Mesenchymal stem cell (in vitro differentiated cells and primary cell): ENCODE measurements around the gene VEPH1.

Experiments
- DNase-seq: peaks from one replicate; pipeline ENCODE4 v3.0.0-alpha.2; 2013
- H2AFZ ChIP-seq: one replicate; pipeline ENCODE4 v1.6.1; 2013; ENCODE audit warnings: low read depth, mild to moderate bottlenecking, control low read depth, inconsistent platforms, low read length, moderate library complexity
- H2AK5ac ChIP-seq: 2 replicates; pipeline ENCODE4 v1.6.1; 2013; ENCODE audit warnings: low read length, moderate library complexity, mild to moderate bottlenecking, inconsistent platforms; ENCODE audit not compliant: severe bottlenecking
- H2BK120ac ChIP-seq: one replicate; pipeline ENCODE4 v1.6.1; 2013; ENCODE audit warnings: low read depth, mild to moderate bottlenecking, inconsistent platforms, low read length, moderate library complexity
- H2BK12ac ChIP-seq, 2 experiments: one replicate each; pipeline ENCODE4 v1.6.1; 2013; ENCODE audit warnings: inconsistent platforms in 2 of 2, low read length in 2 of 2, mild to moderate bottlenecking in 2 of 2, moderate library complexity in 2 of 2, control low read depth in 1 of 2
- H2BK15ac ChIP-seq: one replicate; pipeline ENCODE4 v1.6.1; 2013; ENCODE audit warnings: mild to moderate bottlenecking, low read depth, inconsistent platforms; ENCODE audit not compliant: poor library complexity, severe bottlenecking
- H2BK5ac ChIP-seq: 2 replicates; pipeline ENCODE4 v1.6.1; 2013; ENCODE audit warnings: low read depth, mild to moderate bottlenecking, low read length, control low read depth, inconsistent platforms; ENCODE audit not compliant: poor library complexity, severe bottlenecking
- H3K14ac ChIP-seq, 2 experiments: one replicate each; pipeline ENCODE4 v1.6.1; 2013; ENCODE audit warnings: inconsistent platforms in 2 of 2, low read length in 2 of 2, control low read depth in 1 of 2, mild to moderate bottlenecking in 1 of 2, moderate library complexity in 1 of 2
- H3K18ac ChIP-seq, 2 experiments: one replicate each; pipeline ENCODE4 v1.6.1; 2013; ENCODE audit warnings: inconsistent platforms in 2 of 2, low read length in 2 of 2, control low read depth in 1 of 2, low read depth in 1 of 2, mild to moderate bottlenecking in 1 of 2
- H3K23ac ChIP-seq, 2 experiments: one replicate each; pipeline ENCODE4 v1.6.1; 2013; ENCODE audit warnings: inconsistent platforms in 2 of 2, low read length in 2 of 2, mild to moderate bottlenecking in 2 of 2, moderate library complexity in 2 of 2, control low read depth in 1 of 2
- H3K27ac ChIP-seq: 2 replicates; pipeline ENCODE4 v1.5.1; 2013; ENCODE audit warnings: mild to moderate bottlenecking, moderate library complexity, low read length, control low read depth, inconsistent platforms; ENCODE audit not compliant: poor library complexity, severe bottlenecking
- H3K27me3 ChIP-seq, 2 experiments: 2 replicates each; pipeline versions ENCODE4 v1.6.1 to v1.7.0; 2013; ENCODE audit warnings: low read length in 2 of 2, mild to moderate bottlenecking in 2 of 2, moderate library complexity in 2 of 2, control low read depth in 1 of 2, inconsistent platforms in 1 of 2; ENCODE audit not compliant: control insufficient read depth in 1 of 2, insufficient read depth in 1 of 2
- H3K36me3 ChIP-seq, 2 experiments: 2 replicates each; pipeline versions ENCODE4 v1.6.1 to v1.7.0; 2013; ENCODE audit warnings: low read length in 2 of 2, control low read depth in 1 of 2, inconsistent platforms in 1 of 2, low read depth in 1 of 2, mild to moderate bottlenecking in 1 of 2; ENCODE audit not compliant: insufficient read depth in 2 of 2, control insufficient read depth in 1 of 2
- H3K4ac ChIP-seq, 2 experiments: one replicate each; pipeline ENCODE4 v1.6.1; 2013; ENCODE audit warnings: inconsistent platforms in 2 of 2, low read length in 2 of 2, mild to moderate bottlenecking in 2 of 2, moderate library complexity in 2 of 2, control low read depth in 1 of 2, low read depth in 1 of 2
- H3K4me1 ChIP-seq: 2 replicates; pipeline ENCODE4 v1.6.1; 2013; ENCODE audit warnings: low read depth, low read length, control low read depth; ENCODE audit not compliant: control insufficient read depth, insufficient read depth
- H3K4me2 ChIP-seq: 2 replicates; pipeline ENCODE4 v1.6.1; 2013; ENCODE audit warnings: low read length, mild to moderate bottlenecking, inconsistent platforms; ENCODE audit not compliant: poor library complexity, severe bottlenecking
- H3K4me3 ChIP-seq, 2 experiments: 2 replicates each; pipeline versions ENCODE4 v1.5.1 to v1.7.0; 2013; ENCODE audit warnings: low read length in 2 of 2, mild to moderate bottlenecking in 2 of 2, control low read depth in 1 of 2, low read depth in 1 of 2; ENCODE audit not compliant: insufficient read depth in 1 of 2
- H3K79me1 ChIP-seq: replicated peaks from 2 replicates; pipeline ENCODE4 v1.6.1; 2013; ENCODE audit warnings: mild to moderate bottlenecking, control low read depth, low read length, inconsistent platforms; ENCODE audit not compliant: poor library complexity, severe bottlenecking
- H3K9ac ChIP-seq: 2 replicates; pipeline ENCODE4 v1.7.0; 2013; ENCODE audit warnings: mild to moderate bottlenecking, low read length, moderate library complexity
- H3K9me3 ChIP-seq: 2 replicates; pipeline ENCODE4 v1.7.0; 2013; ENCODE audit warnings: mild to moderate bottlenecking, low read length; ENCODE audit not compliant: control insufficient read depth
- H4K8ac ChIP-seq: one replicate; pipeline ENCODE4 v1.6.1; 2013; ENCODE audit warnings: inconsistent platforms, mild to moderate bottlenecking, low read length, moderate library complexity
- H4K91ac ChIP-seq: one replicate; pipeline ENCODE4 v1.6.1; 2013; ENCODE audit warnings: mild to moderate bottlenecking, low read length, inconsistent platforms
- WGBS: methylation state at CpG from one replicate; pipeline ENCODE4 v1.1.7; 2013; ENCODE audit warnings: mixed read lengths; 5-methylcytosine and 5-hydroxymethylcytosine counted together

The VEPH1 gene

DNA sequence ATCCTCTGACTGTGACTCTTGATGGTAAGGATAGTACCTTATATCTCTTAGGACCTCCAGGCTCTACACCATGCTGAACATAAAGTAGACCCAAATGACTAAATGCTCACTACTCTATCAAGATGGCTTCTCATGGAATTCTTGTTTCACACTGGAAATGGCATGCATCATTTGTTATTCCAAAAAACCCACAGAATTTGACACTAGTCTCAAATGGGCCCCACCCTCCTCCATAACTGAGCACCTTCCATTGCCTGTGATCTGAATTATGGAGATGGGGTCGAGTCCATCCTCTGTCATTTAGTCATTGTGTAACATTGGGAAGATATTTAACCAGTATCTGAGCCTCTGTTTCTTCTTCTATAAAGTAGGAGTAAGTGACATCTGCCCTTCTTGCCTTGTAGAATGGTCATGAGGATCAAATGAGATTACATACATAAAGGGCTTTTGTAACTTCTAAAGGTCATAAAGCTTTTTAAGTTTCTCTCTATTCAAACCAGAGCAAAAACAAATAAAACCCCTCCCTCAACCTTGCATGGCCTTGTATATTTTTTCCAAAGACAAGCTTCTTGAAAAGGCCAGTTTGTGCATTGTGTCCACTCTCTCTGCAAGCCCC is 123.6 kb downstream of the VEPH1 start:
- H3K9me3 ChIP-seq = no peaks in the 10 kb centered on the region
- H4K8ac ChIP-seq = no peak overlapping the region
- no peak overlapping the region for H3K4ac ChIP-seq
- no peaks in the 10 kb centered on the region for H3K79me1 ChIP-seq
- H3K23ac ChIP-seq = no peak overlapping the region
- H3K27ac ChIP-seq = no peak overlapping the region
- H3K9ac ChIP-seq = no peak overlapping the region
- no peak overlapping the region for H3K14ac ChIP-seq
- H3K4me3 ChIP-seq = no peak overlapping the region
- no peak for DNase-seq
- no peak overlapping the region for H3K18ac ChIP-seq
- H3K36me3 ChIP-seq = peaks cover 3 to 4% of the 10 kb centered on the region in 2 experiments
- H3K4me1 ChIP-seq = peaks cover 1% of the 10 kb centered on the region
- H2AK5ac ChIP-seq = no peak overlapping the region
- H2BK15ac ChIP-seq = no peak overlapping the region
- H2BK5ac ChIP-seq = no peak overlapping the region
- H2BK12ac ChIP-seq = no peak overlapping the region
- WGBS = 80% methylated on average over 1 of the region's 1 CpG
- no peak overlapping the region for H2AFZ ChIP-seq
- no peak overlapping the region for H3K4me2 ChIP-seq
- no peak overlapping the region for H2BK120ac ChIP-seq
- H4K91ac ChIP-seq = no peak overlapping the region
- no peaks in the 10 kb centered on the region for H3K27me3 ChIP-seq

DNA sequence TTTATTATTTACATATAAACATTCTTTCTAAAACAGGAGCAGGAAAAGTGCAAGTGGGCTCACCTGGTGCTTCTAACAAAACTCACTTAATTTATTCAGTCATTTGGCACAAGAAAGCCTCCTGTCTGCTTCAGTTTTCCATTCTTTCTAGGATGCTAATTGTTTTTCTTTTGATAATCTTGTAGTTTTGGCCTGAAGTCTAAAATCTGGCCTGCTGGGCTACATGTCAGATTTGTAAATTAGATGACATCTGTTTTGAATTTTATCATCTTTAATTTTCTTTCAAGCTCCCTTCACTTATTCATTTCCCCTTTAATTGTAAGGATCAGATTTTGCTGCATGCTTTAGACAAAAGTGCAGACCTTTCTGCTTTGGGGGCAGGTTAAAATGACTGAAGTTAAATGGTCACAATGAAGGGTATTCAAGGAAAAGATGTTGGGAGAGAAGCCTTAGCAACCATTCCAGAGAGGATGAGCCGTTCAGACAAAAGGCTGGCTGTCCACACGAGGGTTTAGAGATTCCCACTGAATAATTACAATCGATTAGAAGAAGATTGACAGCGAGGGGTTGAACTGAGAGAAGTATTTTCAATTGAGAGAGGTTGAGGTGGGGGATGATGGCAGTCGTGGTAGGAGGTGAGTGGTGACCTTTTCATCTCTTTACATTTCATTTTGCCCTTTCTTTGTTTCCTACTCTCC is 126.5 kb downstream of the VEPH1 start:
- H3K14ac ChIP-seq = no peak overlapping the region
- no peak overlapping the region for H2AK5ac ChIP-seq
- H3K27ac ChIP-seq = no peak overlapping the region
- peaks cover 6% of the 10 kb centered on the region for H3K4me1 ChIP-seq
- no peak overlapping the region for H2BK15ac ChIP-seq
- H3K79me1 ChIP-seq = peaks cover 7% of the 10 kb centered on the region
- H2BK12ac ChIP-seq = no peak overlapping the region
- peaks cover 3 to 4% of the 10 kb centered on the region in 2 experiments for H3K36me3 ChIP-seq
- DNase-seq = no peak
- H3K23ac ChIP-seq = no peak overlapping the region
- no peak overlapping the region for H4K91ac ChIP-seq
- H3K4me3 ChIP-seq = no peak overlapping the region
- H2BK120ac ChIP-seq = no peak overlapping the region
- H4K8ac ChIP-seq = no peak overlapping the region
- H3K4ac ChIP-seq = no peak overlapping the region
- H3K9me3 ChIP-seq = no peaks in the 10 kb centered on the region
- no peak overlapping the region for H3K9ac ChIP-seq
- H2AFZ ChIP-seq = no peak overlapping the region
- no peak overlapping the region for H2BK5ac ChIP-seq
- no peak overlapping the region for H3K18ac ChIP-seq
- no peaks in the 10 kb centered on the region for H3K27me3 ChIP-seq
- 83% methylated on average over 4 of the region's 5 CpGs for WGBS
- H3K4me2 ChIP-seq = no peak overlapping the region

- no peak overlapping the region for H2AFZ ChIP-seq
- no peak overlapping the region for H3K4me3 ChIP-seq
- H3K4me1 ChIP-seq = peaks cover 6% of the 10 kb centered on the region
- H3K79me1 ChIP-seq = peaks cover 7% of the 10 kb centered on the region
- WGBS = 85% methylated on average over 3 of the region's 4 CpGs
- H2BK120ac ChIP-seq = no peak overlapping the region
- no peak overlapping the region for H2BK5ac ChIP-seq
- H3K4me2 ChIP-seq = no peak overlapping the region
- no peak overlapping the region for H3K14ac ChIP-seq
- H4K8ac ChIP-seq = no peak overlapping the region
- no peaks in the 10 kb centered on the region for H3K9me3 ChIP-seq
- H3K18ac ChIP-seq = no peak overlapping the region
- H3K27ac ChIP-seq = no peak overlapping the region
- no peak overlapping the region for H3K9ac ChIP-seq
- DNase-seq = no peak
- H3K4ac ChIP-seq = no peak overlapping the region
- H2AK5ac ChIP-seq = no peak overlapping the region
- H3K36me3 ChIP-seq = peaks cover 0 to 4% of the 10 kb centered on the region in 2 experiments
- H2BK12ac ChIP-seq = no peak overlapping the region
- H3K27me3 ChIP-seq = no peaks in the 10 kb centered on the region
- H3K23ac ChIP-seq = no peak overlapping the region
- H4K91ac ChIP-seq = no peak overlapping the region
- H2BK15ac ChIP-seq = no peak overlapping the region
These were observed 127.8 kb downstream of the VEPH1 start for GRCh38 chr3:157375342-157375986.

DNA sequence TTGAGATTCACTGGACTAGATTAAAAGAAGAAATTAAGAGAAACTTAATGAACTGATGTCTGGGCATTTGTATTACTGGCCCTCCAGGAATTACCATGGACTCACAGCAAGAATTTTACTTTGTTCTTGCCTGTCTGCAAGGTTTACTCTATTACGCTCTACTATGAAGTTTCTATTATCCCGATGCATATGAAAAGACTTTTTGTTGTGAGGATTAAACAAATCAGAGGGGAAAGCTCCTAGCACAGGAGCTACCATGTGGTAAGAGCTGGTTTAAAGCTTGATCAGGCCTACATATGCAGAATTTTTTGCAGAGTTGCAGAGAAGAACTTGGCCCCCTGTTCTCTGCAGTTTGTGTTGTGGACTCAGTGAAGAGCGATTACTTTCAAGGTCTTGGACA is 128.3 kb downstream of the VEPH1 start:
- no peak overlapping the region for H3K14ac ChIP-seq
- H2BK5ac ChIP-seq = no peak overlapping the region
- H3K18ac ChIP-seq = no peak overlapping the region
- no peak overlapping the region for H4K91ac ChIP-seq
- 96% methylated on average over 3 of the region's 3 CpGs for WGBS
- H3K9me3 ChIP-seq = no peaks in the 10 kb centered on the region
- H3K23ac ChIP-seq = no peak overlapping the region
- no peaks in the 10 kb centered on the region for H3K27me3 ChIP-seq
- H3K9ac ChIP-seq = no peak overlapping the region
- H2BK120ac ChIP-seq = no peak overlapping the region
- H3K4me2 ChIP-seq = no peak overlapping the region
- H2AFZ ChIP-seq = no peak overlapping the region
- no peak overlapping the region for H2BK12ac ChIP-seq
- peaks cover 6% of the 10 kb centered on the region for H3K4me1 ChIP-seq
- H3K27ac ChIP-seq = no peak overlapping the region
- no peak overlapping the region for H3K4me3 ChIP-seq
- no peak overlapping the region for H2BK15ac ChIP-seq
- no peak overlapping the region for H4K8ac ChIP-seq
- DNase-seq = no peak
- no peak overlapping the region for H3K4ac ChIP-seq
- H3K79me1 ChIP-seq = peaks cover 7% of the 10 kb centered on the region
- H3K36me3 ChIP-seq = peaks cover 0 to 4% of the 10 kb centered on the region in 2 experiments
- no peak overlapping the region for H2AK5ac ChIP-seq
